Measurements from ENCODE around the gene BEGAIN.

DNA sequence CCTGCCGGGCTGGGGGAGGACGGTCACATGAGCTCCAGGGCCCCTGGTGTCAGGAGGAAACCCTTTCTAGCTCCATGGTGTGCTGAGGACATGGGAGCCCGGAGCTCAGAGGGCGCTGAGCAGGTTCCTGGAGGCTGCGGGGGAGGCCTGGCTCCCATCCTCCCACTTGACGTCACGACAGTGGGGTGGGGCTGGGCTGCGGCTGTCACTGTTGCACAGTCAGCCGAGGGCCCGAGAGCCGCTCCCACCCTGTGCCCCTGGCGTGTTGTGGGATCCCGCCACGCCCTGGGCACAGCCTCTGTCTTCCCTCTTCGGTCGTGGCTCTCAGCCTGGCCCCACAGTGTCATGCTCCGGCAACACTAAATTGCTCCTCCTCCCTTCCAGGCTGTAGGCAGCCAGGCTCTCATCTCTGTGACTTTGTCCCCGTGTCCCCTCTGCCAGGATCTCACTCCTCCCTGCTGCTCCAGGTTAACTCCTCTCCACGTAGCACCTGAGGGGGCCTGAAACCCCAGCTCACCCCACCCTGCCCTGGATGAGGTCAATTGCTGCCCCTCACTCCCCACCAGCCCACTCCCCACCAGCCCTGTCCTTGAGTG is 33.0 kb downstream of the BEGAIN start:
- TF ChIP-seq, protein P1, sequence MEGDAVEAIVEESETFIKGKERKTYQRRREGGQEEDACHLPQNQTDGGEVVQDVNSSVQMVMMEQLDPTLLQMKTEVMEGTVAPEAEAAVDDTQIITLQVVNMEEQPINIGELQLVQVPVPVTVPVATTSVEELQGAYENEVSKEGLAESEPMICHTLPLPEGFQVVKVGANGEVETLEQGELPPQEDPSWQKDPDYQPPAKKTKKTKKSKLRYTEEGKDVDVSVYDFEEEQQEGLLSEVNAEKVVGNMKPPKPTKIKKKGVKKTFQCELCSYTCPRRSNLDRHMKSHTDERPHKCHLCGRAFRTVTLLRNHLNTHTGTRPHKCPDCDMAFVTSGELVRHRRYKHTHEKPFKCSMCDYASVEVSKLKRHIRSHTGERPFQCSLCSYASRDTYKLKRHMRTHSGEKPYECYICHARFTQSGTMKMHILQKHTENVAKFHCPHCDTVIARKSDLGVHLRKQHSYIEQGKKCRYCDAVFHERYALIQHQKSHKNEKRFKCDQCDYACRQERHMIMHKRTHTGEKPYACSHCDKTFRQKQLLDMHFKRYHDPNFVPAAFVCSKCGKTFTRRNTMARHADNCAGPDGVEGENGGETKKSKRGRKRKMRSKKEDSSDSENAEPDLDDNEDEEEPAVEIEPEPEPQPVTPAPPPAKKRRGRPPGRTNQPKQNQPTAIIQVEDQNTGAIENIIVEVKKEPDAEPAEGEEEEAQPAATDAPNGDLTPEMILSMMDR (IDR thresholded peaks at IDR 0.05; ENCODE audit: poor library complexity, severe bottlenecking): no peak
- no peak for TF ChIP-seq SMC3 (conservative IDR thresholded peaks at IDR 0.05; ENCODE audit: poor library complexity)
- no peak for TF ChIP-seq EZH2 (IDR thresholded peaks at IDR 0.05; ENCODE audit: borderline replicate concordance, insufficient read depth, low read length, poor library complexity, severe bottlenecking)
